Upper lobe of left lung (tissue), 4 donors: ENCODE measurements around the gene EGF.

Source experiments
- CTCF ChIP-seq, 6 experiments: fragments of 450-650 bp in 4 of 6; fragments of 200-600 bp in 2 of 6; sonication (generic) in 2 of 6; IDR thresholded peaks; one replicate each; pipeline ENCODE4 v1.5.1; 2016 to 2019; ENCODE audit warnings: antibody characterized with exemption in 6 of 6
- POLR2A ChIP-seq, 4 donors: fragments of 450-650 bp; IDR thresholded peaks; one replicate each; pipeline ENCODE4 v1.5.1; 2016 to 2017; ENCODE audit warnings: antibody characterized with exemption in 4 of 4, mild to moderate bottlenecking in 2 of 4
- POLR2AphosphoS5 ChIP-seq, 2 donors: sonication (generic); formaldehyde crosslinking; IDR thresholded peaks; one replicate each; pipeline ENCODE4 v1.5.1; 2017; ENCODE audit warnings: antibody characterized with exemption in 2 of 2

- TF ChIP-seq CTCF (IDR thresholded peaks at IDR 0.05) (no peak), POLR2AphosphoS5 (IDR thresholded peaks at IDR 0.05) (no peak), POLR2A (IDR thresholded peaks at IDR 0.05) (no peak)
Measured at GRCh38 chr4:109993116-109993515, 80.4 kb downstream of the EGF start.
